Measurements from ENCODE around the gene SYNDIG1.

Gene SYNDIG1

GRCh38 chr20:24693466-24694156 lies 224.2 kb downstream of the SYNDIG1 start:
- Histone ChIP-seq H3K4me3 (ENCODE audit: low read depth, low read length) (no peak overlapping the region), H3K27me3 (replicated peaks) (no peaks in the 10 kb centered on the region), H3K36me3 (replicated peaks) (no peaks in the 10 kb centered on the region), H3K27ac (no peak overlapping the region)
- TF ChIP-seq CTCF (IDR thresholded peaks at IDR 0.05; ENCODE audit: low read depth, low read length, missing control alignments), result no peak
- in situ Hi-C loops (cut with HindIII; ENCODE audit: low pct_ligation_motif_present, low sequenced_read_pairs), result no loop called here
- DNase-seq, result no peak

- in situ Hi-C loops (cut with HindIII; ENCODE audit: low pct_ligation_motif_present, low sequenced_read_pairs), result no loop called here
- no peak overlapping the region for H3K4me3 ChIP-seq (ENCODE audit: low read depth, low read length)
- TF ChIP-seq CTCF (IDR thresholded peaks at IDR 0.05; ENCODE audit: low read depth, low read length, missing control alignments), result no peak
- no peak for DNase-seq
- no peak overlapping the region for H3K27ac ChIP-seq
- no peaks in the 10 kb centered on the region for H3K27me3 ChIP-seq (replicated peaks)
- no peaks in the 10 kb centered on the region for H3K36me3 ChIP-seq (replicated peaks)
Observed at GRCh38 chr20:24694157-24694726, 224.8 kb downstream of the SYNDIG1 start.

GRCh38 chr20:24694727-24695528 lies 225.5 kb downstream of the SYNDIG1 start:
- in situ Hi-C loops (cut with HindIII; ENCODE audit: low pct_ligation_motif_present, low sequenced_read_pairs), result no loop called here
- no peaks in the 10 kb centered on the region for H3K27me3 ChIP-seq (replicated peaks)

GRCh38 chr20:24695529-24696225 lies 226.2 kb downstream of the SYNDIG1 start:
- no peaks in the 10 kb centered on the region for H3K36me3 ChIP-seq (replicated peaks)
- no peak for DNase-seq
- no peaks in the 10 kb centered on the region for H3K27me3 ChIP-seq (replicated peaks)
- in situ Hi-C loops (cut with HindIII; ENCODE audit: low pct_ligation_motif_present, low sequenced_read_pairs), result no loop called here
- H3K4me3 ChIP-seq (ENCODE audit: low read depth, low read length), result no peak overlapping the region
- TF ChIP-seq CTCF (IDR thresholded peaks at IDR 0.05; ENCODE audit: low read depth, low read length, missing control alignments), result no peak
- no peak overlapping the region for H3K27ac ChIP-seq

More at GRCh38 chr20:24694727-24695528, 225.5 kb downstream of the SYNDIG1 start:
- Histone ChIP-seq H3K36me3 (replicated peaks) (no peaks in the 10 kb centered on the region), H3K4me3 (ENCODE audit: low read depth, low read length) (no peak overlapping the region), H3K27ac (no peak overlapping the region)
- TF ChIP-seq CTCF (IDR thresholded peaks at IDR 0.05; ENCODE audit: low read depth, low read length, missing control alignments), result no peak
- DNase-seq, result no peak

GRCh38 chr20:24696396-24696795 lies 227.0 kb downstream of the SYNDIG1 start:
- no peak for DNase-seq
- in situ Hi-C loops (cut with HindIII; ENCODE audit: low pct_ligation_motif_present, low sequenced_read_pairs), result no loop called here
- TF ChIP-seq CTCF (IDR thresholded peaks at IDR 0.05; ENCODE audit: low read depth, low read length, missing control alignments), result no peak
- Histone ChIP-seq H3K36me3 (replicated peaks) (no peaks in the 10 kb centered on the region), H3K27ac (no peak overlapping the region), H3K4me3 (ENCODE audit: low read depth, low read length) (no peak overlapping the region), H3K27me3 (replicated peaks) (no peaks in the 10 kb centered on the region)

Data from brain microvascular endothelial cell (primary cell).